B cell (primary cell): ENCODE data around the gene MGAT4B. TPM values are rescaled to one million over a fixed set of nuclear protein-coding genes. Genes with fewer than 3 reads are reported as not detected.

Experiments
- ATAC-seq: fragments of 200-7000 bp; cut with Tn5 transposase; one replicate; pipeline ENCODE4 v1.10.0; 2021; ENCODE audit warnings: low read depth, mild to moderate bottlenecking, moderate number of reproducible peaks, moderate library complexity
- CTCF ChIA-PET: fragments of 350-600 bp; sonication (Branson Sonifier 250); formaldehyde crosslinking; loops from one replicate; lab custom pipeline; 2021; ENCODE audit warnings: antibody characterized with exemption, inconsistent platforms; lab: Charles Lee
- POLR2A ChIA-PET: fragments of 350-600 bp; sonication (Branson Sonifier 250); formaldehyde crosslinking; loops from one replicate; lab custom pipeline; 2021; ENCODE audit warnings: antibody characterized with exemption; lab: Charles Lee
- DNase-seq: peaks from one replicate; pipeline ENCODE4 v3.0.0; 2013
- H2AFZ ChIP-seq: 2 replicates; pipeline ENCODE4 v1.6.1; 2012; ENCODE audit warnings: mild to moderate bottlenecking, low read depth, low read length; ENCODE audit not compliant: insufficient read depth, poor library complexity, severe bottlenecking
- H3K27ac ChIP-seq, 2 donors: 1 replicate in 1 of 2; 2 replicates in 1 of 2; pipeline ENCODE4 v1.5.1; 2012 to 2013; ENCODE audit warnings: low read length in 2 of 2, mild to moderate bottlenecking in 2 of 2, moderate library complexity in 1 of 2
- H3K27me3 ChIP-seq, 4 experiments: fragments of 200-600 bp in 1 of 4; sonication (generic) in 1 of 4; replicated peaks in 1 of 4; 1 replicate in 2 of 4; 2 replicates in 2 of 4; pipeline versions ENCODE4 v1.6.1 to v1.7.0; 2013 to 2016; ENCODE audit warnings: low read length in 3 of 4, mild to moderate bottlenecking in 2 of 4, mixed read lengths in 1 of 4, moderate library complexity in 1 of 4; ENCODE audit not compliant: insufficient read depth in 4 of 4, control insufficient read depth in 3 of 4; ENCODE audit errors: control extremely low read depth in 1 of 4
- H3K36me3 ChIP-seq, 2 experiments: replicated peaks in 1 of 2; 1 replicate in 1 of 2; 2 replicates in 1 of 2; pipeline versions ENCODE4 v1.6.1 to v1.7.1; 2013; ENCODE audit warnings: low read length in 1 of 2; ENCODE audit not compliant: insufficient read depth in 2 of 2, control insufficient read depth in 1 of 2; ENCODE audit errors: control extremely low read depth in 1 of 2, extremely low read depth in 1 of 2
- H3K4me1 ChIP-seq, 2 donors: fragments of 200-600 bp in 1 of 2; sonication (generic) in 1 of 2; 1 replicate in 1 of 2; 2 replicates in 1 of 2; pipeline versions ENCODE4 v1.5.1 to v1.6.1; 2013 to 2017; ENCODE audit warnings: low read length in 2 of 2; ENCODE audit not compliant: control insufficient read depth in 2 of 2, insufficient read depth in 2 of 2
- H3K4me2 ChIP-seq: replicated peaks from 2 replicates; pipeline ENCODE3; 2012; ENCODE audit warnings: mild to moderate bottlenecking, low read depth, low read length; ENCODE audit not compliant: poor library complexity, severe bottlenecking
- H3K4me3 ChIP-seq, 5 experiments: fragments of 200-600 bp in 1 of 5; sonication (generic) in 1 of 5; 1 replicate in 3 of 5; 2 replicates in 2 of 5; pipeline versions ENCODE4 v1.5.1 to v1.7.0; 2011 to 2016; ENCODE audit warnings: low read length in 4 of 5, mild to moderate bottlenecking in 4 of 5, low read depth in 2 of 5, control low read depth in 1 of 5, moderate library complexity in 1 of 5; ENCODE audit not compliant: insufficient read depth in 1 of 5; ENCODE audit errors: control extremely low read depth in 1 of 5, extremely low read depth in 1 of 5
- H3K79me2 ChIP-seq: fragments of 200-600 bp; sonication (generic); one replicate; pipeline ENCODE4 v1.6.0; 2016; ENCODE audit warnings: low read length; ENCODE audit not compliant: control insufficient read depth, insufficient read depth
- H3K9ac ChIP-seq: fragments of 200-600 bp; sonication (generic); 2 replicates; pipeline ENCODE4 v1.6.1; 2017; ENCODE audit warnings: mild to moderate bottlenecking, low read length, moderate library complexity
- H3K9me3 ChIP-seq, 3 donors: one replicate each; pipeline versions ENCODE4 v1.6.1 to v1.7.1; 2013; ENCODE audit warnings: low read length in 2 of 3; ENCODE audit not compliant: control insufficient read depth in 2 of 3, insufficient read depth in 1 of 3; ENCODE audit errors: control extremely low read depth in 1 of 3
- H4K20me1 ChIP-seq: 2 replicates; pipeline ENCODE4 v1.6.0; 2012; ENCODE audit warnings: mild to moderate bottlenecking, low read length; ENCODE audit not compliant: insufficient read depth, control insufficient read depth, poor library complexity, severe bottlenecking
- H3K27ac Mint-ChIP-seq: one replicate; pipeline ENCODE4 v1.8.0; 2021; ENCODE audit warnings: mixed read lengths
- H3K27me3 Mint-ChIP-seq: one replicate; pipeline ENCODE4 v1.8.0; 2021; ENCODE audit warnings: mixed read lengths
- H3K4me1 Mint-ChIP-seq: one replicate; pipeline ENCODE4 v1.8.0; 2021; ENCODE audit warnings: mixed read lengths
- H3K4me3 Mint-ChIP-seq: one replicate; pipeline ENCODE4 v1.8.0; 2021; ENCODE audit warnings: mixed read lengths
- H3K9me3 Mint-ChIP-seq: one replicate; pipeline ENCODE4 v1.8.0; 2022; ENCODE audit warnings: mixed read lengths; ENCODE audit not compliant: insufficient read depth
- CTCF ChIP-seq: fragments of 200-600 bp; IDR thresholded peaks from one replicate; pipeline ENCODE4 v1.8.0; 2022; ENCODE audit warnings: antibody characterized with exemption, mild to moderate bottlenecking
- EZH2 ChIP-seq: IDR thresholded peaks from 2 replicates; pipeline ENCODE4 v1.6.1; 2012; ENCODE audit warnings: borderline replicate concordance, low read depth, mild to moderate bottlenecking, moderate library complexity, low read length; ENCODE audit not compliant: insufficient read depth, poor library complexity, severe bottlenecking
- WGBS: methylation state at CpG from one replicate; pipeline ENCODE4 v1.1.5; 2013; ENCODE audit warnings: missing lambda C conversion rate; ENCODE audit not compliant: insufficient coverage; 5-methylcytosine and 5-hydroxymethylcytosine counted together
- intact Hi-C: fragments of 100-400 bp; cut with micrococcal nuclease; formaldehyde crosslinking; loops from one replicate; pipeline ENCODE4 v1.10.0; 2022
- polyA plus RNA-seq: library from polyadenylated mRNA; depleted of rRNA; stranded (reverse); fragments of >200 nt; gene quantifications from 2 replicates; pipeline ENCODE4 v1.2.3, GENCODE V29; 2012
- total RNA-seq, 2 donors: library from RNA; stranded (reverse); fragments of 120-200 nt in 1 of 2; gene quantifications; 1 replicate in 1 of 2; 2 replicates in 1 of 2; pipeline versions ENCODE4 v1.2.3 to v1.2.4, GENCODE V29; 2013 to 2022

The MGAT4B gene
- total and polyA plus RNA-seq, 2 donors (not counting 1 experiment from before 2014, with no cell fraction given): 105 to 165 TPM

- CTCF ChIA-PET: interaction anchor here (1.0 to 3.4 kb wide), 2 partner anchors 14 kb away, joined by 6 to 17 read pairs; no protein-coding TSS in a partner anchor
- intact Hi-C loops: loop anchor here (5.0 kb wide), 2 partner anchors 257 to 263 kb away; partner anchors contain the start of genes RNF130 and RUFY1
- POLR2A ChIA-PET: interaction anchor here (0.6 kb wide), 1 partner anchor 135 kb away, joined by 3 read pairs; the partner anchor contains the start of gene CBY3
Measured at GRCh38 chr5:179815491-179816249, 9.0 kb upstream of the MGAT4B start.

More at GRCh38 chr5:179815491-179816249, 9.0 kb upstream of the MGAT4B start:
- Histone ChIP-seq H4K20me1 (no peaks in the 10 kb centered on the region), H3K79me2 (peaks cover 14% of the 10 kb centered on the region), H2AFZ (no peak overlapping the region), H3K27me3 (peaks cover 0 to 6% (median 0%) of the 10 kb centered on the region in 4 experiments), H3K27ac (no peak overlapping the region), H3K4me3 (no peak overlapping the region), H3K4me2 (no peak overlapping the region), H3K9ac (no peak overlapping the region), H3K4me1 (peaks cover 32 to 38% of the 10 kb centered on the region in 2 donors), H3K36me3 (peaks cover 0 to 11% of the 10 kb centered on the region in 2 experiments), H3K9me3 (peaks cover 0 to 10% (median 0%) of the 10 kb centered on the region in 3 donors)
- Mint-ChIP-seq H3K4me1 (peaks cover 34% of the 10 kb centered on the region), H3K9me3 (no peaks in the 10 kb centered on the region), H3K27ac (peak overlapping the region; percentile 56), H3K27me3 (no peaks in the 10 kb centered on the region), H3K4me3 (peak overlapping the region; percentile 75)
- no peak for ATAC-seq
- DNase-seq: no peak
- no peak for TF ChIP-seq EZH2
- TF ChIP-seq CTCF: no peak
- WGBS: 98% methylated on average over 17 of the region's 21 CpGs
